Spleen (tissue), 7 donors: ENCODE results near the gene MGAT5.

Experiments
- POLR2A ChIP-seq, 3 donors: fragments of 450-650 bp; IDR thresholded peaks; one replicate each; pipeline ENCODE4 v1.5.1; 2017; ENCODE audit warnings: antibody characterized with exemption in 3 of 3, mild to moderate bottlenecking in 1 of 3
- POLR2AphosphoS5 ChIP-seq, 3 donors: sonication (generic); formaldehyde crosslinking; IDR thresholded peaks; one replicate each; pipeline ENCODE4 v1.5.1; 2017; ENCODE audit warnings: antibody characterized with exemption in 3 of 3
- TF ChIP-seq, protein P1 (sequence below), 11 experiments: fragments of 200-600 bp in 7 of 11; fragments of 450-650 bp in 4 of 11; sonication (generic) in 4 of 11; IDR thresholded peaks in 8 of 11; conservative IDR thresholded peaks in 3 of 11; 1 replicate in 7 of 11; 2 replicates in 4 of 11; pipeline versions ENCODE4 v1.4.0 to v1.8.0; 2016 to 2021; ENCODE audit warnings: antibody characterized with exemption in 11 of 11, inconsistent platforms in 4 of 11, mild to moderate bottlenecking in 1 of 11
- donor health status: DM: no; HTN: no; CAD: no; lungs with moderate emphysema.
- donor health status: DM: no; HTN: no; CAD: no.
- donor health status: DM: no; HTN: no; CAD: no.

DNA sequence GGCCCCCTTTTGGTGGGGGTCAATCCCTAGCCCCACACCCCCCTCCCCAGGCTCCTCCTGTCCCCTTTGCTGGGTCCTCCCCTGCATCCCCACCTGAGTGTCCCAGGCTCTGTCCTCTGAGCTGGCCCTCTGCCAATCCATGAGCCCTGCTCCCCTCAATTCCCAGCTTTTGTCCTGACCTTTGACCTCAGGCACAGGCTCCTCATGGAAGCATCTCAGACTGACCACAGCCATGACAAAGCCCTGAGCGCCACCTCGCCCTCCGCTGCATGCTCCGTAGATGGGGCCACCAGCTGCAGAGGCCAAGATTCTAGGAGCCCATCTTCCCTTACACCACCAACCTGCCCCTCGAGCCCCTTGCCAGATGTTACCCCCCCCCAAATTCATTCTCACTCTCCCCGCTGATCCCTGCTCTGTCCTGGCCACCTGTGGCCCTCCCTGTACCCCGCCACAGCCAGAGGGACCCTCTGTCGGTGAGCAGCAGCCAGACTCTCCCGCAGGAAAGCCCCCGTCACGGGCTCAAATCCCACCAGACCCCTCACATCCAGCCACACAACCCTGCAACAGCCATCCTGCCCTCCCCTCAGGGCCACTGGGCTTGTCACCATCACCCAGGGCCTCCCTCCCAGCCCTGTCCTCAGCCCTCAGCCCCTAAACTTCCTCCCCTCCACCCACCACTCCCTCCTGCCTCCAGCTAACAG lies 206.0 kb downstream of the MGAT5 start:
- TF ChIP-seq, protein P1, sequence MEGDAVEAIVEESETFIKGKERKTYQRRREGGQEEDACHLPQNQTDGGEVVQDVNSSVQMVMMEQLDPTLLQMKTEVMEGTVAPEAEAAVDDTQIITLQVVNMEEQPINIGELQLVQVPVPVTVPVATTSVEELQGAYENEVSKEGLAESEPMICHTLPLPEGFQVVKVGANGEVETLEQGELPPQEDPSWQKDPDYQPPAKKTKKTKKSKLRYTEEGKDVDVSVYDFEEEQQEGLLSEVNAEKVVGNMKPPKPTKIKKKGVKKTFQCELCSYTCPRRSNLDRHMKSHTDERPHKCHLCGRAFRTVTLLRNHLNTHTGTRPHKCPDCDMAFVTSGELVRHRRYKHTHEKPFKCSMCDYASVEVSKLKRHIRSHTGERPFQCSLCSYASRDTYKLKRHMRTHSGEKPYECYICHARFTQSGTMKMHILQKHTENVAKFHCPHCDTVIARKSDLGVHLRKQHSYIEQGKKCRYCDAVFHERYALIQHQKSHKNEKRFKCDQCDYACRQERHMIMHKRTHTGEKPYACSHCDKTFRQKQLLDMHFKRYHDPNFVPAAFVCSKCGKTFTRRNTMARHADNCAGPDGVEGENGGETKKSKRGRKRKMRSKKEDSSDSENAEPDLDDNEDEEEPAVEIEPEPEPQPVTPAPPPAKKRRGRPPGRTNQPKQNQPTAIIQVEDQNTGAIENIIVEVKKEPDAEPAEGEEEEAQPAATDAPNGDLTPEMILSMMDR (IDR thresholded peaks at IDR 0.05 in 8 of 11, conservative IDR thresholded peaks at IDR 0.05 in 3 of 11), result no peak
- TF ChIP-seq POLR2A (IDR thresholded peaks at IDR 0.05) (no peak), POLR2AphosphoS5 (IDR thresholded peaks at IDR 0.05) (no peak)
